GM19193 (cell line): ENCODE measurements around the gene RGR.

Source experiments
- POLR2A ChIP-seq: IDR thresholded peaks from 4 replicates; pipeline ENCODE4 v1.6.1; 2011; ENCODE audit not compliant: insufficient read depth, insufficient read length; ENCODE audit errors: extremely low read depth

The RGR gene

DNA sequence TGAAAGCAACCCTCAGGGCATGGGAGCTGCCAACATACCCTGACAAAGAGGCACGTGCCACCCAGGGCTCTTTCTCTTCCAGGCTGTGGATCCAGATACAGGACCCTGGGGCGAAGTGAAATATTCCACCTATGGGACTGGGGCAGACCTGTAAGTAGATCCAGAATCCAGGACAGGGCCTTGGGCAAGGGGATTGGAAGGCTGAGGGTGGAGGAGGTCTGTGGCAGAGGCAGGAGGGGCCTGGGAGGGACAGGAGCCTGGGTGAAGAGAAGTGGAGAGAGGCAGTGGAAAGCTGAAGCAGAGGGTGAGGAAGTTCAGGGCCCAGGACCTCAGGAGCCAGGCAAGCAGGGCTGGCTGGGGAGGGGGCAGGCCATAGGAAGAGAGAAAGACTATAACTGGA, 33.3 kb upstream of the RGR start:
- no peak for TF ChIP-seq POLR2A

DNA sequence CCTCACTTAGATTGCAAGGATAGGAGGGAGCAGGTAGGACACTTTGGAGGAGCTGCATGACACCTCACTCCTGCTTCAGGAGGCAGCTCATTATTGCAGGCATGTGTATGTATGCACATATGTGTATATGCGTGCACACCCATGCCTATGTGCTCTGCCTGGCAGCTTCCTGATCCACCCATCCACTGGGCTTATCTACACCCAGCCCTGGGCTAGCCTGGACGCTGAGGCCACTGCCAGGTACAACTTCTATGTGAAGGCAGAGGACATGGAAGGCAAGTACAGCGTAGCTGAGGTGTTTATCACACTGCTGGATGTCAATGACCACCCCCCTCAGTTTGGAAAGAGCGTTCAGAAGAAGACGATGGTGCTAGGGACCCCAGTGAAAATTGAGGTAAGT, 32.8 kb upstream of the RGR start:
- no peak for TF ChIP-seq POLR2A

DNA sequence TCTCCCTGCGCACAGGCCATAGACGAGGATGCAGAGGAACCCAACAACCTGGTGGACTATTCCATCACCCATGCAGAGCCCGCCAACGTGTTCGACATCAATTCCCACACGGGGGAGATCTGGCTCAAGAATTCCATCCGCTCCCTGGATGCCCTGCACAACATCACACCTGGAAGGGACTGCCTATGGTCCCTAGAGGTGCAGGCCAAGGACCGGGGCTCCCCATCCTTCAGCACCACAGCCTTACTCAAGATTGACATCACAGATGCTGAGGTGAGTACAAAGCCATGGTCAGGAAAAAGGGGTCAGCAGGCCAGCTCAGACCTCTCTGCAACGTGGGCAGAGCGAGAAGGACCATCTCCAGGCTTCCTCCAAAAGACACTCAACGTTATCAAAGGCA, 31.8 kb upstream of the RGR start:
- TF ChIP-seq POLR2A, result no peak

DNA sequence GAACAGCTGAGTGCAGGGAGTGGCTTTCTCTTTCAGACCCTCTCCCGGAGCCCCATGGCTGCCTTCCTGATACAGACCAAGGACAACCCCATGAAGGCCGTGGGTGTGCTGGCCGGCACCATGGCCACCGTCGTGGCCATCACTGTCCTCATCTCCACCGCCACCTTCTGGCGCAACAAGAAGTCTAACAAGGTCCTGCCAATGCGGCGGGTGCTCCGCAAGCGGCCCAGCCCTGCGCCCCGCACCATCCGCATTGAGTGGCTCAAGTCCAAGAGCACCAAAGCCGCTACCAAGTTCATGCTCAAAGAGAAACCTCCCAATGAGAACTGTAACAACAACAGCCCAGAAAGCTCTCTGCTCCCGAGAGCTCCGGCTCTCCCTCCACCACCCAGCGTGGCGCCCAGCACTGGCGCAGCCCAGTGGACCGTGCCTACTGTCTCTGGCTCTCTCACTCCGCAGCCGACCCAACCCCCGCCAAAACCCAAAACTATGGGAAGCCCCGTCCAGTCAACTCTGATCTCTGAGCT, 30.7 kb upstream of the RGR start:
- TF ChIP-seq POLR2A, result no peak

DNA sequence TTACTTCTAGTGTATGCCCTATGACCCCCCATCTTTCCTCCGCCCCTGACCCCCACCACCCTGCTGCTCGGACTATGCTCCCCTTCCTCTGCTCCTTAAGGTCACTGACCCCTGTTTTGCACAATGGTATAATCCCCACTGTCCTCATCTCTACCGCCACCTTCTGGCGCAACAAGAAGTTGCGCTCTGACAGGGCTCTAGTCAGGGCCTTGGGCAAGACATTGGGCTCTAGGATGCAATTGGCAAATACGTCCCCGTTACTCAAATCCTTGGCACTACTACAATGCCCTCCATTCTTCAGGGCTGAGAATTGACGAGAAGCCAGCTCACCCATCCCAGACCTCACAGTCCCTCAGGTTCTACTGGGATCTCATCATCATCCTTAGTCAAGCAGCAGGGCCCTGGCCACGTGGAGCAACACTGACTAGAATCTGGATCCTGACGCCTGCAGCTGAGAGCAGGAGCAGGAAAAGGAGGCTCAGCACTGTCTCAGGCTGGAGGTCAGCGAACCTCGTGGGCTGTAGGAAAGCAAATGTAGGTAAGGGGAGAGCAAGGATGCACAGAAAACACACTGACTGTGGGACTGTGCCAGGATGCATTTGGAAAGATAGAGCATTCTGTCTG, 30.1 kb upstream of the RGR start:
- TF ChIP-seq POLR2A, result no peak

DNA sequence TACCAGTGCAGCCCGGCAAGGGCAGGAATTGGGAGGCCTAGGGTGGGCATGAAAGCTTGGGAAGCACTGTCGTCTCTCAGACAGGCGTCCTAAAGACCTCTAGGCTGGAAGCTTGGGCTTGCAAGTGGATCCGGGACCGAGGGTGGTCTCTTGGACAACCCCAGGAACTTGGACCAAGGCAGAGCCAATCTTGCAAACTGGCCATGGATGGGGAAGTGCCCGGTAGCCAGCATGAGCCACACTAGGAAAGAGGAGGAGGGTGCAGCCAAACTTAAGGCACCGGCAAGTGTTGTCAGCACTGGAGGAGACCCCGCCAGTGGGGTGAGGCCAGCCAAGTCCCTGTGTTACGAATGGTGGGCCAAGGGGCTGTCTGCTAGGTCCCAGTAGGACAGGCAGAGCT, 28.0 kb upstream of the RGR start:
- no peak for TF ChIP-seq POLR2A

DNA sequence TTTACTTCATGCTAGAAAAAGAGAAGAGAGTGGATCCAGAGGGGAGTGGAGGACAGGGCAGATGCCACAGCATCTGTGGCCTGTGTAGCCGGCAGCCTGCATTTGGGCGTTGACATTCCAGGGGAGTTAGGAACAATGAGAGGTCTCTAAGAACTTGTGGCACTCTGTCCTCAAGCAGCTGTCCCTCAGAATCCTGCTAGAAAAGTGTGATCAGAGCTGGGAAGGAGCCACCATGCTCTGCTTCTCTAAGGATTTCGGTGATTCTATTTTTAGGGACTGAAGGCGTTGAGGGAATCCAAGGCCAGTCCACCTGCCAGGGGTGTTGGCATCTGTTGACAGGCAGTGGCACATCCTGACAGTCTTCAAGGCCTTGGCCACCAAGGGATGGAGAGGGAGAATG, 27.1 kb upstream of the RGR start:
- no peak for TF ChIP-seq POLR2A

DNA sequence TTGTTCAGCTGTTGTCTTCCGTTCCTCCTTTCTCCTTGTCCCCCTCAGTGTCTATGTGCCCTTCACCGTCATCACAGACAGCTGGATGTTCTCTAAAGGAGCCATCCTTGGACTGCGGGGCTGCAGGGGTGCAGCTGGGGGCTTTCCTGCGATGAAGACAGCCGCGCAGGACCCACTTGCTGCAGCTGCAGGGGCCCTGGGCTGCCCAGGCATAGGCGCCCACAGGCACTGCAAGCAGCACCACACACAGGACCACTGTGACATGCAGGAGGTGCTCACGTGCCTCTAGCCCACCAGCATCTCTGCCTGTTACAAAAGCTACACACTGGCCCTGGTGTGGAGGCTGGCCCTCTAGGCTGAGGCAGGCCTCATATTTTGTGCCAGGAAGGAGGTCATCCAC, 22.9 kb upstream of the RGR start:
- TF ChIP-seq POLR2A, result no peak

DNA sequence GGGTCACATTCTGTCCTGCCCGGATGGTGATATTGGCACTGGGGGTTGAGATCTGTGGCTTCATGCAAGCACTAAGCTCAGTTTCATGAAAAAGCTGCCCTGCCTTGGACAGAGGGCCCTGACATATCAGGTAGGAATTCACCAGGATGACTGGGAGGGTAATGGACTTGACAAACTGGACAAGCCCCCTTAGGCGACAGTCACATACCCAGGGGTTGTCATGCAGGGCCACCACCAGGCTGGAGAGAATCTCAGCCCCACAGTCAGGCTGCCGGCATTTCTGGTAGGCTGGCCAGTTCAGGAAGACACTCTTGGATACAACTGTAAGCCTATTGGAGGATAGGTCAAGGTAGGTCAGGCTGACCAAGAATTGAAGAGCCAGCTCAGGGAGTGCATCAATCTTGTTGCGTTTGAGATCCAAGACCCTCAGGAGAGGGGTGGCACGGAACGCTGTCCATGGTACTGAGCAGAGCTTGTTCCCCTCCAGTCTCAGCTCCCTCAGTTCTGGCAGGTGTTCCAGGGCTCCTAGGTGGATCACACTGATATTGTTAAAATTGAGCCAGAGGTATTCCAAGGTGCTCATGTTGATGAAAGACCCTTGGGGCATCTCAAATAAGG, 20.3 kb upstream of the RGR start:
- no peak for TF ChIP-seq POLR2A

DNA sequence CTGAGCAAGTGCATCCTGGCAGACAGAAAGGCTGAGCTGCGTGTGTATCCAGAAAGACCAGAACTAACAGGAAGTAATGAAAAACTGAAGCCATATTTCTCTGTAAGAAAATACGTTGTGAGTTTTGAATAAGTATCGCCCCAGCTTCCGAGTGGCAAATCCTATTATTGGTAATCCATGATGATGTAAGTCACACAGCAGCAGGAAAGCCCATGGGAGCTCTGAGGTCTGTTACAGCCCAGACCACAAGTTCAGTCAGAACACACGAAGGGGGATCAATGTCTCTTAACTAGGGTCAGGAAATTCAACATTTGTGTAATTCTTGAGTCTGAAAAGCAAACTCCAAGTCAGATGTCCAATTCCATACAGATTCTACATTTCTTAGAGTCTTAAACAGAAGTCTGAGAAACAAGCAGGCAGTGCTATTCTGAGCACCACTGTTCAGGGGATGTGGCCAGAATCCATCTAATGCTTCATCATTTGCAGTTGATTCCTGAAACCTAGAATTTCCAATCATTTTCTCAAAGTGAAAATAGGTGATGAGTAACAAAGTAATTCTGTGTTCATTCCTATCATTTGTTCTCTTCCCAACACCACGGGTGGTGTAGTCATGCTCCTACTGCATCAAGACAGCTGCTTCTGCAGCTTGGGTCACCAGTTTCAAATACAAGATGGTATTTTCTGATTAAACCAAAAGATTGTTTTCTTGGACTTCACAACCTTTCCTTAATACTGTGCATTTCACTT, 19.3 kb upstream of the RGR start, which contains the start of gene LRIT2:
Gene LRIT2, minus strand, starts transcription at position 118 of the 747 bp plus-strand sequence. Its CDS starts 24 bp downstream, at position 94.
- TF ChIP-seq POLR2A, result no peak

DNA sequence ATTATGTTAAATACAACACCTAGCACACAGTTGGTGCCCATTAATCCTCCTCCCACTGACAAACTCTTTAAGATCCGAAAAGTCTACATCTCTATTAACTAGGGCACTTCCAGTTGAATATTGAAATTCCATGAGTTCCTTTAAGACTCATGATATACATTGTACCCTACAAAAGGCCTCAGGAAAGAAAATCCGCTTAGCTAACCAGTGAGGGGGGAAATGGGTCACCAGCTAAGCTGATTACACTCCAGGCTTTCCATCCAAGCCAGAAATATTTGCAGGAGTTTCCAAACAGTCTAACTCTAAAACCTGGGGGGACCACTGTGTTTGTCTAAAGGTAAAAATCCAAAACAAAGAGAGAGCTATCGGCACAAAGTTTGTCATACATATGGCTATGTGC, 18.2 kb upstream of the RGR start:
- TF ChIP-seq POLR2A, result no peak

DNA sequence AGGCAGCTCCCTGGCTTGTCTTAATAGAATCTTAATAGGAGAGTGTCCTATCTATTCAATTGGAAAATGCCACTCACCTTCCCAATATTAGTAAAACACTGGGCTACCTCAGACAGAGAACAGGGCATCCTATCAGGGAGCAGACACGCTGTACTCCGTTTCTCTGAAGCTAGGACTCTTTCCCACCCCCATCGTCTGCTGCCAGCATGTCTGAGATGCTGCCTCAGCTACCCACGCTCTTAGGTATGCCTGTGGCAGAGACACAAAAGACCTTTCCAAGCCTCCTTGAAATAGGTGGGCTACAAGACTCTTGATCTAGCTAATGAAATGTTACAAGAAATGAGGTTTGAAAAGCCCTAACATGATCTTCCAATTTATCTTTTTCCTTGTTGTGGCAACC, 17.0 kb upstream of the RGR start:
- TF ChIP-seq POLR2A, result no peak

DNA sequence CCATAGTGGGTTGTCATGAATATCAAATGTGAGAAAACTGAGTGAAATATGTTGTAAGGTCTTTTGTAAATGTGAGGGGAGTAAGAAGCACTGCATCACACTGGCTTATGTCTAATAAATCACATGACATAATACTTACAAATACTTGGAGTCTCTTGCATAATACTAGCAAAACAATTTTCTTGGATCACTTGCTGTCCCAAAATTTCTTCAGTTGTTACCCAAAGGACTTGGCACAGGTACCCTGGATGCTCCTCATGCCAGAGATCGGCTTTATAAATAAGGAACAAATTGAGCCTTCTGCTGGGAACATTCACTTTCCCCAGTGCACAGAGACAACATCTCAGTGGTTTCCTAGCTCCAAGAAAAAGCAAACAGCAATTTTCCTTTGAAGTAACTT, 14.5 kb upstream of the RGR start:
- no peak for TF ChIP-seq POLR2A

DNA sequence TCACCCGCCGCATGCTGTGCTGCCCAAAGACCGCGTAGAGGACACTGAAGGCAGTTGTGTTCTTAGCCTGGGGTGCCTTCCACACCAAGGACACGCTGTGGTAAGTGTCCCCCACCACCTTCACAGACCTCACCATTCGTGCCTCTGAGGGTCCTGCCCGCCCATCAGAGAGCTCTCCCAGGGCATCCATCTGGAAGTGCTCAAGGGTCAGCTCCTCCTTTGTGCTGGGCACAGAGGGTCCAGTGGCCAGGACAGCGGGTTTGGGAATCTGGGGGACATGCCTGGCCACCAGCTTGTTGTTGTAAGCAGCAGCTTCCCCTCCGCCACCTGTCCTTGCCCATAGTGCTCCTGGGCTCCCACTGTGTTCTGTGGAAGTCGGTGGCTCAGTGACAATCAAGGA, 12.5 kb upstream of the RGR start:
- TF ChIP-seq POLR2A, result no peak

DNA sequence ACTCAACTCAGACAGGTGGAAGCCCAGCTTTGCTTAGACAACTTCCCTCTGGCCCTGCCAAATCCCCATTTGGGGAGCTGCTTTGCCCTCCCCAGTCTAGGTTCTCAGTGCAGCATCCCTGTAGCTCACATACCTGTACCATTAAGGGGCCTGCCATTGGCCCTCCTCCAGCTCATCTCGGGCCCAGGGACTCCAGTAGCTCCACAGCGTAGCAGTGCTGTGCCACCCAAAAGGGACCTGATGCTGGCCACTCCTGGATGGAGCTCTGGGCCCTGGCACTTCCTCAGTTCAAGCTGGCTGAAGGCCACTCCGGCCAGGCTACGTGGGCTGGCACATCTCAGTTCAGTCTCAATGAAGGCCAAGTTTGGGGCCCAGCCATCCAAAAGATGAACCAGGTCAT, 10.9 kb upstream of the RGR start:
- TF ChIP-seq POLR2A, result no peak

DNA sequence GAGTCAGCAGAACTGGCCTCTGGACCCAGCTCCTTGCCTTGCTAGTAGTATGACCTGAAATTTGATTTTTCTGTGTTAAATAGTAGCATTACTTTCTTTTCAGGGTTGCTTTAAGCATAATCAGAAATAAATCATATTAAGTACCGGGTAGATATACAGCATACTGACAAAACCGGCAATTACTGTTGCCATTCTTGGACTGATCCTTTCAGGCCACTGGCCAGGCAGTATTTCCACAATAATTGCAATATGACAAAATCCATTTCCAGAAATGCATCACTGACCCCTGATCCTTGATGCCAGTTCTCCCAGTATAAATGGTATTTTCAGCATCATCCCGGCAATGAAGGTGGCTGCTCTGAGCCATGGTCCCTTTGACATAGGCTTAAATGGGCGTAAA, 10.4 kb upstream of the RGR start:
- no peak for TF ChIP-seq POLR2A
